ENCODE results near the gene TMC1.
"Not testable (repeated sequence)": the region's sequence is repeated elsewhere in the genome, so short reads cannot be mapped to it uniquely, and the experiment has no call there.

TMC1 gene

DNA sequence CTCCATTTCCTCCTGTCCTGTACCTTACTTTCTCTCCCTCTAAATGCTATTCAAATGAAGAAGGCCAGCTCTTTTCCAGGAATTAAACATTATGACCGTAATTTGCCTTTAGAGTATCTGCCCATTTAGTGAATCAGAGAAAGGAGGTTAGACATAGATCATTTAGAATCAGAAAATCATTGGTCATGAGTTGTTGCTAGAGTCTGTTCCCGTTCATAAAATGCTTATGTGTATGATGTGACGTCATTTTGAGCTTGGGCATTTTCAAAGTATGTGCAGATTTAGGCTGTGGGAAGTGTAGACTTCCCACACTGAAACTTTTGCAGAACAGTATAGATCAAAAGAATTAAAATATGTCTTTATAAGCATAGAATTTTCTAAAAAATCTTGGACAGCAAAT is 268.5 kb downstream of the TMC1 start:
- TF ChIP-seq, protein P1, sequence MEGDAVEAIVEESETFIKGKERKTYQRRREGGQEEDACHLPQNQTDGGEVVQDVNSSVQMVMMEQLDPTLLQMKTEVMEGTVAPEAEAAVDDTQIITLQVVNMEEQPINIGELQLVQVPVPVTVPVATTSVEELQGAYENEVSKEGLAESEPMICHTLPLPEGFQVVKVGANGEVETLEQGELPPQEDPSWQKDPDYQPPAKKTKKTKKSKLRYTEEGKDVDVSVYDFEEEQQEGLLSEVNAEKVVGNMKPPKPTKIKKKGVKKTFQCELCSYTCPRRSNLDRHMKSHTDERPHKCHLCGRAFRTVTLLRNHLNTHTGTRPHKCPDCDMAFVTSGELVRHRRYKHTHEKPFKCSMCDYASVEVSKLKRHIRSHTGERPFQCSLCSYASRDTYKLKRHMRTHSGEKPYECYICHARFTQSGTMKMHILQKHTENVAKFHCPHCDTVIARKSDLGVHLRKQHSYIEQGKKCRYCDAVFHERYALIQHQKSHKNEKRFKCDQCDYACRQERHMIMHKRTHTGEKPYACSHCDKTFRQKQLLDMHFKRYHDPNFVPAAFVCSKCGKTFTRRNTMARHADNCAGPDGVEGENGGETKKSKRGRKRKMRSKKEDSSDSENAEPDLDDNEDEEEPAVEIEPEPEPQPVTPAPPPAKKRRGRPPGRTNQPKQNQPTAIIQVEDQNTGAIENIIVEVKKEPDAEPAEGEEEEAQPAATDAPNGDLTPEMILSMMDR (conservative IDR thresholded peaks at IDR 0.05) = no peak
- H3K27ac ChIP-seq = no peak overlapping the region

DNA sequence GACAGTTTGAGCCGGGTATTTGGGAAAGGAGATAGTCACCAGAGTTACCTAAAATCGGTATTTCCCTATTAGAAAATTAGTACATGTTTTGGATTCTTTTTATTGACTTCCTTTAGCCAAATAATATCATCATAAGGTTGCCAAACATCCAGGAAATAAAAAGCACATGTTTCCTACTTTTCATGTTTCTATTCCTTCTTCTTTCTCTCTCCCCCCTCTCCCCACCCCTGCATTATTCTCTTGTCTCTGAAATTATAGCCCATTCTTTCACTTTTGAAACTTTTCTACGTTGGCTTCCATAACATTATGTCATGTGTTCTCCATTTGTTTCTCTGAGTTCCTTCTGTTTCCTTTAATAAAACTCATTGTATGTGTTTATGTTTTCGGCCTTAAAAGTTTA is 269.6 kb downstream of the TMC1 start:
- H3K27ac ChIP-seq = no peak overlapping the region
- TF ChIP-seq, protein P1 (conservative IDR thresholded peaks at IDR 0.05) = no peak

DNA sequence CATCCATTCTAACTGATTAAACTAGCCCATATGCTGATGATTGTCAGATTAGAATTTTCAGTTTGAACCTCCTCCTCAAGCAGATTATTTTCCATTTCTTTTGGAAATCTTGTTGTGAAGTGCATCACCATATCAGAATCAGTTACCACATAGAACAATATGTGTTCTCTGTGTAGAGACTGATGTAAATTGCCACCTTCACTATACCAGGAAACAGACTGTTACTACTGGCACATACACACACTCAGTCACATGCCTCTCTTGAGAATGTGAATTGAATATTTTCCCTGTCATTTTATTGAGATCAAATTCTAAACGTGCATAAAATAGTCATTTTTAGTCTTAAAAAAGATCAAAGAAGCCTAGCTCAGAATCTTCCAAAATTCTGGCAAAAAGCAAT is 270.0 kb downstream of the TMC1 start:
- H3K27ac ChIP-seq = no peak overlapping the region
- TF ChIP-seq, protein P1 (conservative IDR thresholded peaks at IDR 0.05) = no peak

DNA sequence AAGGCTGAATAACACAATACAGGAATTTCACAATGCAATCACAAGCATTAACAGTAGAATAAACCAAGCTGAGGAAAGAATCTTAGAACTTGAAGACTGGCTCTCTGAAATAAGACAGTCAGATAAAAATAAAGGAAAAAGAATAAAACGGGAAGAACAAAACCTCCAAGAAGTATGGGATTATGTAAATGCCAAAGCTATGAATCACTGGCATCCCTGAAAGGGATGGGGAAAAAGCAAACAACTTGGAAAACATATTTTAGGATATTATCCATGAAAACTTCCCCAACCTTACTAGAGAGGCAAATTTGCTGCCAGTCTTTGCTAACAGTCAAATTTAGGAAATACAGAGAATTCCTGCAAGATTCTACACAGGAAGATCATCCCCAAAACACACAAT is 273.5 kb downstream of the TMC1 start:
- H3K27ac ChIP-seq = no peak overlapping the region
- TF ChIP-seq, protein P1 (conservative IDR thresholded peaks at IDR 0.05) = no peak

DNA sequence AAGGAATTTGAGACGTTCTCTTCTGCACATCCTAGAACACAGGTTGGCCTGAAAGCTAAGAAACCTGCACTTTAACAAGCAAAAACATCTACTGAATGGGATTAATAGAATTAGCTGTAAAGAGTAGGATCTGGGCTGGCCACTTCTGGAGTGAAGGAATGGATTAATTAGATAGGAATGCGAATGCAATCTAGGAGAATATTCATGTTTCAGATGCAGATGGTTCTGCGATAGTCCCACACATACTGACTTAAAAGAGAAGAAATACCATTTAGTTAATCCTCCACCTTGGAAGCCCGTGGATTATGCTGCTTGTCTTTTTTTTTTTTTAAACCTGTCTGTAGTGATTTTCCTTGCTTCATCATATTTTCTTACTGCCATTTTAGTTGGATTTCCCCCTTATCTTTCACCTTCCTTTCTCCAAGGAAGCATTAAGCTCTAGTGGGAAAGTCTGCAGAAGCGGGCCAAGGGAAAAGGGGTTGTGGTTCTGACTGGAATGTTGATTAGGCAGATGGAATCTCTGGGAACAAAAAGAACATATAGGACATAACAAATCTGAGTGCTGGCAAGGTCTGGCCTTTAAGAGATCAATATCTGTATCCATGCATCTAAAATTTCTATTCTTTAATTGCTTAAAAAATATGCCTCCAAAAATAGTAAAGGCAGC is 279.1 kb downstream of the TMC1 start:
- TF ChIP-seq, protein P1 (conservative IDR thresholded peaks at IDR 0.05) = no peak
- no peak overlapping the region for H3K27ac ChIP-seq

DNA sequence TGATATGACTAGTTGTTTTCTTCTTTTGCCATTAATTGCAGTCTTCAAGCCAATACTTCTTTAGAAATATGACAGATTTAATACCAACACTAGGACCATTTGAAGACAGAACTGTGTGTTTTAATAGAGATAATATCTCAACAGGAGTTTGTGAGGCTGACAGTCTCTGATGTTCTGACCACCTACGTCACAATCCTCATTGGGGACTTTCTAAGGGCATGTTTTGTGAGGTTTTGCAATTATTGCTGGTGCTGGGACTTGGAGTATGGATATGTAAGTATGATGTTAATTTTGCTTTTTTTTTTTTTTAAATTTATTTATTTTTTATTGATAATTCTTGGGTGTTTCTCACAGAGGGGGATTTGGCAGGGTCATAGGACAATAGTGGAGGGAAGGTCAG is 283.8 kb downstream of the TMC1 start:
- no peak overlapping the region for H3K27ac ChIP-seq
- TF ChIP-seq, protein P1 (conservative IDR thresholded peaks at IDR 0.05) = no peak

DNA sequence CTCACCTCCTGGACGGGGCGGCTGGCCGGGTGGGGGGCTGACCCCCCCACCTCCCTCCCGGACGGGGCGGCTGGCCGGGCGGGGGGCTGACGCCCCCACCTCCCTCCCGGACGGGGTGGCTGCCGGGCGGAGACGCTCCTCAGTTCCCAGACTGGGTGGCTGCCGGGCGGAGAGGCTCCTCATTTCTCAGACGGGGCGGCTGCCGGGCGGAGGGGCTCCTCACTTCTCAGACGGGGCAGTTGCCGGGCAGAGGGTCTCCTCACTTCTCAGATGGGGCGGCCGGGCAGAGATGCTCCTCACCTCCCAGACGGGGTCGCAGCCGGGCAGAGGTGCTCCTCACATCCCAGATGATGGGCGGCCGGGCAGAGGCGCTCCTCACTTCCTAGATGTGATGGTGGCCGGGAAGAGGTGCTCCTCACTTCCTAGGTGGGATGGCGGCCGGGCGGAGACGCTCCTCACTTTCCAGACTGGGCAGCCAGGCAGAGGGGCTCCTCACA is 285.0 kb downstream of the TMC1 start:
- H3K27ac ChIP-seq = not testable (repeated sequence)

DNA sequence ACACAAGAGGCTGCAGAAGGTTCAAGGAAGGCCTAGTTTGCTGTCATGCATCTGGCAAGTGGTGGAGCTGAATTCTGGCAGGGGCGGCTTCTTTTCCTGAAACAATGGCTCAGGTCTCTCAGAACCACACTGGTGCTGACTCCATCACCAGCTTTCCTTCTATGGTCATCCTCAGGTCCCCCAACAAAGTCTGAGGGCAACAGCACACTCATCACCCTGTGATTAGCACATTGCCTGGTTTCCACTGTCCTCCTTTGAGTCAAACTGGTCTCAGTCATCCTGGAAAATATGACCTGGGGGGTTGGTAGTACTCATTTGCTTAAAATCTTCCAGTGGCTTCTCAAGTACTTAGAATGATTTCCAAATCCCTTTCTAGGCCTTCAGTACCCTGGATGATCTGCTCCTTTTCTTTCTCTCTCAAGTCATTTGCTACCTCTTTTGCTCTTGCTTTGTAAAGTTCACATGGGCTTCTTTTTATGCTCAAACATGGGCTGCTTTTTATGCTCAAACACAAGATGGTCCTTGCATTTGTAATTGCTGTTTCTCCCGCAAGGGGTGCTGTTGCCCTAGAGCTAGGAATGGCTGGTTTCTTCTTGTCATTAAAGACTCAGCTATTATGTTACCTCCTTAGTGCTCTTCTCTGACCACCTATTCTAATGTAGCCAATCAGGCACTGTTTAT is 286.5 kb downstream of the TMC1 start:
- H3K27ac ChIP-seq = no peak overlapping the region
- TF ChIP-seq, protein P1 (conservative IDR thresholded peaks at IDR 0.05) = no peak

Data from VCaP (cell line).